Fibroblast of peridontal ligament (primary cell): ENCODE data around the gene HECW1.
"Not testable (repeated sequence)": the region's sequence is repeated elsewhere in the genome, so short reads cannot be mapped to it uniquely, and the experiment has no call there.

Source experiments
- DNase-seq: peaks from one replicate; pipeline ENCODE4 v3.0.0-alpha.2; 2010; ENCODE audit errors: extremely low read depth

Gene HECW1

DNA sequence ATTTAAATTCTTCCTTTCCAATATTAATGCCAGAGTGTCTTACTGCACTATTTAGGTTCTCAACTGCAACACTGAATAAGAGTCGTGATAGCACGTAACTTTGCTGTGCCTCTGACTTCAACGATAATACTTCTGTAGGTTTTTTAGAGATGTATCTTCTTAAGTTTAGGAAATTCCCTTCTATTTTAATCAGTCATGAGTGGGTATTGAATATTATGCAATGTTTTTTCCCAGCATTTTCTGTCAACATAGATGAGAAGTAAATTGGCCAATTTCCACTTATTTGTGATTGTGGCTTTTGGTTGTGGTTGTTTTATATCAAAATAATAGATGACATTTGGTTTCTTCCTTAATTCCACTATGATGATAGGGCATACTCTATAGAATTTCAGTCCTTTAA is 463.8 kb downstream of the HECW1 start:
- DNase-seq = no peak

DNA sequence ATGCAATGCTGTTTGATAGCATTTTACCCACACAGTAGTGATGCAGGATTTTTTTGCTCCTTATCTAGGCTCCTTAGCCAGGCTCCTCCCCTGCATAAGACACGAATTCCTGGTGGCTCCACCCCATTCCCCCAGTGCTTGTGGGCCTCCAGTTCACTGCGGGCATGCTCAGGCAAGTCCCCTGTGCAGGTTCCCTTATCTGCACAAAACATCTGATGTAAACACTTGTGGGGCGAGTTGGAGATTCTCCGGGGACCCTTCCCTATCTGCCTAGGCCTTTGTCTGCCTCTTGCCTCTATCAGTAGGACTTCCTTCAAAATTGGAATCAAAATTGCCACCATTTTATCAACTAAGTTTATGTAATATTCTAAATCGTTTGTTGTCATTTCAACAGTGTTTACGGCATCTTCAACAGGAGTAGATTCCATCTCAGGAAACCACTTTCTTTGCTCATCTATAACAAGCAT is 465.1 kb downstream of the HECW1 start:
- DNase-seq = no peak

DNA sequence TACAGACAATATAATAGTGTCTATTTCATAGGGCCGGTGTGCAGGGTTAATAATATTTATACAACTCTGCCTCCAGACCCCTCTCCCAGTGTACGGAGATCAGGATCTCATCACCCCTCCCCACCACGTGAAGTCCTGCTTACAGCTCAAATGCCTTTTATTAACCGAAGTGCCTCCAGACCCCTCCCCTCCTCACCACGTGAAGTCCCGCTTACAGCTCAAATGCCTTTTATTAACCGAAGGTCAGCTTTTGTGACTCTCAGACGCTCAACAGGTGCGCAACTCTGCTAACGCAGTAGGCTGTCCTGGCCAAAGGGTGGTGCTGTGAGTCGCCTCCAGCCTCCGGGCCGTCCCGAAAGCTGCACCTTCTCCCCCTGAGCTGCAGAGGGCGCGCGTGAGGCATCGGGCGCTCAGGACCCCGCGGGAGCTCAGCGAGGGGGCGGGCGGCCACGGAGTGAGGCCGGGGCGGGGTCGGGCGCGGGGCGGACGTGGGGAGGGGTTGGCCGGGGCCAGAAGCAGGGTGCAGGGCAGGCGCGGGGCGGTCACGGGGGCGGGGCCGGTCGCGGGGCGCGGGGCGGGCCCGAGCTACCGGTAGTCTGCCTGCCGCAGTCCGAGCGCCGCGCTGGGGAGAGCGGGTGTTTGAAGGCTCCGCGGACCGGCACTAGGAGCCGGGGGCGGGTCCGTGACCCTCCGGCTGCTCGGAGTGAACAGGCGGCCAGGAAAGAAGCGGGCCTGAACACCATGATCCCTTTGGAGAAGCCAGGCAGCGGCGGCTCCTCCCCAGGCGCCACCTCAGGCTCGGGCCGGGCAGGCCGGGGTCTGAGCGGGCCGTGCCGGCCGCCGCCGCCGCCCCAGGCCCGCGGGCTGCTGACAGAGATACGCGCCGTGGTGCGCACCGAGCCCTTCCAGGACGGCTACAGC is 470.3 kb downstream of the HECW1 start, which contains the start of gene STK17A:
Gene STK17A, plus strand, starts transcription at position 606 of the 921 bp plus-strand sequence. Its CDS starts 136 bp downstream, at position 742.
- DNase-seq = peak; percentile 86

DNA sequence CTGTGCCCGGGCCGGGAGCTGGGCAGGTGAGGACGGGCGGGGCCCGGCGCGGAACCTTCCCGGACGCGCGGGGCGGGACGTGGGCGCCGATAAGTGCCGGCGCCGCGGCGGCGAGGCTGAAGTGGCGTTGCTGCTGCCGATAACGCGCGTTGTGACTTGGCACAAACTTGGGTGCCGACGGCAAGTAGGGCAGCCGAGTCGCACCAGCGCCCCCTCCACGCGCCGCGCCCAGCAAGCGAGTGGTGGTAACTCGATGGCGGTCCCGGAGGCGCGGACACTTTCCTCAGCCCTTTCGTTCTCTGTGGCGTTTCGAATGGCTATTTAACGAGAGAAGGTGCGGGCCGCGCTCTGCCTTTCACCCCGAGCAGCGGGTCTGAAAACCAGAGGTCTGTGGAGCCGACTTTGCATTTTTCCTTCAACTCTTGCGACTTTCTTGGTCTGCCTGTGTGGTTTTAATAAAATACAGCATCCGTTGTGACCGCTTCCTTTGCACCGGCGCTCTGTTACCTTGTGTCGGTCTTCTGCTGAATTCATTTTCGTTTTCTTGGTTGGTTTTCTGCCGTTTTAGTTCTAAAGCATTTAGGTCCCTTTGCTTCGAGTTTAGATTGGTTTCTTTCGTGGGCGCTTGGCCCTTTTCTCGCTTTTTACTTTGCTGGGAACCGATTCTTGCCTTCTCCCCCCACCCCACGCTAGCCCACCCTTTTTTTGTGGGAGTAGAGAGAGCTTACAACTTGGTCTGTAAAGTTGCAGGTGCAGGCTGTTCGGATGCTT is 471.2 kb downstream of the HECW1 start:
- peak; percentile 52 for DNase-seq

DNA sequence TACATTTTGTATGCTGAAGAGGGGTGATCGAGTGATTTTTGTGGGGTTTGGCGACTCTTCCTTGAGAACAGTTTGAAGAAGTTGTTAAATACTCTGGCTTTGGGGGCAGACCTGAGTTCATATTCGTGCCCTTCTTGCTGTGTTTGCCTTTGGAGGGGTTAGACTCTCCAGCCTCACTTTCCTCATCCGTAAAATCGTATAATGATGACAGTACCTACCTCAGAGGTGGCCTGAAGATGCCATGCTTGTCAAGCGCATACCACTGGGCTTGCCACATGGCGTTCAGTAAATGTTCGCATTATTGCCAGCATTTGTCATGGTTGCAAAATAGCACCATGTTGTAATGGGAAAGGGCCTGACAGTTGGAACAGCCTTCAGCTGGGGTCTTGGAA is 471.7 kb downstream of the HECW1 start:
- DNase-seq = peak; percentile 84

DNA sequence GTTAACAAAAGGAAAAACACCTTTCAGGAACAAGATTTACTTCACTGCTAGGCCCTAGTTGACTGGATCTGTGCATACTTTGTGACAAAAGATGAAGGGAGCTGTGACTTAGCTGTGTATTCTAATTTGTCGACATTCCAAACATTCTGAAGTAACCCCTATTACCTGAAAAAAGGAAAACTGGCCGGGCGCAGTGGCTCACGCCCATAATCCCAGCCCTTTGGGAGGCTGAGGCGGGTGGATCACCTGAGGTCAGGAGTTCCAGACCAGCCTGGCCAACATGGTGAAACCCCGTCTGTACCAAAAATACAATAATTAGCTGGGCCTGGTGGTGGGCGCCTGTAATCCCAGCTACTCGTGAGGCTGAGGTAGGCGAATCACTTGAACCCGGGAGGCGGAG is 472.3 kb downstream of the HECW1 start:
- DNase-seq = not testable (repeated sequence)

DNA sequence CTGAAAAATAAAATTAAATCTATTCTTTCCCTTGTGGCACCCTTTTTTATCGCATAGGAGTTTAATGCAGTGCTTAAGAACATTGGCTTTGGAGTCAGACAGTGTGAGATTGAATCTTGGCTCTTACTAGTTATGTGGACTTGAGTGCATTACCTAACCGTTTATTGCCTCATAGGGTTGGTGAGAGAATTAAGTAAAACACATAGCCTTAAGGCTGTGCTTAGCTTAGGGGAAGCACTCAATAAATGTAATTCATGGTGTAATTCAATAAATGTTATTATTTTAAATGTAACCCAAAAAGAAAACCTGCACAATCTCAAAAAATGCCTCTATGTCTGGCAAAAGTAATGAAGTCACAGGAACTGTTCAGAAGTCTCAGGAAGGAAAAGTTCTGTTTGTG is 473.1 kb downstream of the HECW1 start:
- DNase-seq = peak; percentile 87

DNA sequence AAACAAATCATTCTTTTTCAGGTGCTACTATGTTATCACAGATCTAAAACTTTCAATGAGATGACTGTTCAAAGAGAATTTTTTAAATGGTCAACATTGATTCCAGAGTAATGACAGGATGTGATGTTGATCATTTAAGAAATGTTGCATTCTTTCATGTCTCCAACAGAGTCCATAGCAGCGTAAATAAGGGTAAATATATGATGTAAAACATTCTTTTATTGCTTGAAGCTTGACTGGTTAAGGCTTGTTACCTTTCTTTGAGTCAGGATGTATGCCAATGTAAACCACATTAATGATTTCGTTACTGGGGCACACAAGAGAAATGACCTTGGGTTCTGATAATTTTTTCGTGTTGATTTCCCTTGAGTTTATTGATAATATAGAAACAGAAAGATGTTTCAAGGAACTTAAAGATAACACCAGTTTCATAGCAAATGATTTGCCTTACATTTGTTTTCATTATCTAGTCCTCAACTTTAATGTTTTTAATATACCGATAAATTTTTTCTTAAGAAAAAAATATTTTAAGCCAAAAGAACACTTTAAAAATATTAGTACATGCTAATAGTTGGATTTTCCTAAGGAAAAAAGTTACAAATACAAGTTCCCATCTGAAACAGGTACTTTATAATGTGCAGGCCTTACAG is 473.9 kb downstream of the HECW1 start:
- peak; percentile 54 for DNase-seq

DNA sequence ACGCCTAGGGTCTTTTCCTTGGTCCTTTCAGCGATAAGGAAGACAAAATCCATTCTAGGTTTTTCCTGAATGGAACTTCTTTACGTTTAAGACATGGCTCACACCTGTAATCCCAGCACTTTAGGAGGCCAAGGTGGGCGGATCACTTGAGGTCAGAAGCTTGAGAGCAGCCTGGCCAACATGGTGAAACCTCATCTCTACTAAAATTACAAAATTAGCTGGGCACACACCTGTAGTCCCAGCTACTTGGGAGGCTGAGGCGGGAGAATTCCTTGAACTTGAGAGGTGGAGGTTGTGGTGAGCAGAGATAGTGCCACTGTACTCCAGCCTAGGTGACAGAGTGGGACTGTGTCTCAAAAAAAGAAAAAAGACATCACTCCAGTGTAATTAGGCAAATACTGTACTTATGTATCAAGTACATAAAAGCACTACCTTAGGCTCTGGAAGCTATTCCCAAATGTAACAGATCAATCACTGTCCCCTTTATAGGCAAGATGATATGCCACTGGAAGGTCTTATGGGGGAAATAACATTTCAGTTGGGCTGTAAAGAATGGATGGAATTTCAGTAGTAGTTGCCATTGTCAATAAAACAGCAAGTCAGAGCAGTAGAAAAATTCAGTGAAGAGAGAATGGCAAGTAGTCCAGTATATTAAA is 476.2 kb downstream of the HECW1 start:
- no peak for DNase-seq

DNA sequence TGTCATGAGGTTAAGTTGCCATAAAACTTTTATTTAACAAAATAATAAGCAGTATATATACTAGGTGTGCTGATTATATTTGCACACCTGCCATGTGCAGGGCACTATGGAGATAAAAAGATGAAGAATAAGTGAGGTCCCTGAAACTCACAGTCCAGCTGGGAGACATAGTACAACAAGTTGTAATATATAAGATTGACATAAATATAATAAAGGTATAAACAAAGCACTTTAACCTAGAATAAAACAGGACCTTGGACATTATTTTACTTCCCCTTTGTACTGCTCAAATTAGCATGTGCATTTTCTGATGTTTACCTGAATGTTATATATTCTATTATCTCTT is 476.7 kb downstream of the HECW1 start:
- DNase-seq = no peak

DNA sequence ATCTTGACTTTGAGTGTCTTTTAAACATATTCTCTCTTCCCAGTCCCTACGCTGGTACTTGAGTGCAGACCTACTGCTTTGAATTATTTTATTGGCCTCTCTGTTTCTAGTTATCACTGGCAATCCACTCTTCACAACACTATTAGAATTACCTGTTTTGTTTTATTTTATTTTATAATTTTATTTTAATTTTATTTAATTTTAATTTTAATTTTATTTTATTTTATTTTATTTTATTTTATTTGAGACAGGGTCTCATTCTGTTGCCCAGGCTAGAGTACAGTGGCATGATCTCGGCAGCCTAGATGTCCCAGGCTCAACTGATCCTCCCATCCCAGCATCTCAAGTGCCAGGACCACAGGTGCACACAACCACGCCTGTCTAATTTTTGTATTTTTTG is 477.3 kb downstream of the HECW1 start:
- no peak for DNase-seq

DNA sequence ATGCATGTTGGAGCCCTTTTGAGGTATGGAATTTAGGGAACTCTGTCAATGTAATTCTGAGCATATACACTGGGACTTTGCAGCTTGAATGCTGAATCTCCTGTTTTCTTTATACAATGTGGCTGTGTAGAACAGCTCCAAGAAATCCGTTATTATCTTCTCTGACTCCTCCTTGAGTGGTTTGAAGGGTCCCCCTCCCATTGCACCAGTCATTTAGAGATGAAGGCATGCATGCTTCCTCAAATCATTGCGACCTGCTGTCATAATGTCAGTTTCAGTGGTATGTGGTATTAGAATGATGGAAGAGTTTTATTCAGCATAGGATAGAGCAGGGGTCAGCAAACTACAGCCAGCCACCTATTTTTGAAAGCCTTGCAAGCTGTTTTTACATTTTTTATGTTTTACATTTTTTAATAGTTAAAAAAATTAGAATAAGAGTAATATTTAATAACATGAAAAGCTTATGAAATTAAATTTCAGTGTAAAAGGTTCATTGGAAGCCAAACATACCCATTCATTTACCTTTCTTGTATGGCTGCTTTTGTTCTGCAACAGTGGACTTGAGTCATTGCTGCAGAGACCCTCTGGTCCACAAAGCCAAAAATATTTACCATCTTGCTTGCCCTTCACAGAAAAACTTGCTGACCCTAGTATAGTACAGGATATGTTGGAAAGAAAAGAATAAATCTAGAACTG is 478.6 kb downstream of the HECW1 start:
- DNase-seq = no peak

DNA sequence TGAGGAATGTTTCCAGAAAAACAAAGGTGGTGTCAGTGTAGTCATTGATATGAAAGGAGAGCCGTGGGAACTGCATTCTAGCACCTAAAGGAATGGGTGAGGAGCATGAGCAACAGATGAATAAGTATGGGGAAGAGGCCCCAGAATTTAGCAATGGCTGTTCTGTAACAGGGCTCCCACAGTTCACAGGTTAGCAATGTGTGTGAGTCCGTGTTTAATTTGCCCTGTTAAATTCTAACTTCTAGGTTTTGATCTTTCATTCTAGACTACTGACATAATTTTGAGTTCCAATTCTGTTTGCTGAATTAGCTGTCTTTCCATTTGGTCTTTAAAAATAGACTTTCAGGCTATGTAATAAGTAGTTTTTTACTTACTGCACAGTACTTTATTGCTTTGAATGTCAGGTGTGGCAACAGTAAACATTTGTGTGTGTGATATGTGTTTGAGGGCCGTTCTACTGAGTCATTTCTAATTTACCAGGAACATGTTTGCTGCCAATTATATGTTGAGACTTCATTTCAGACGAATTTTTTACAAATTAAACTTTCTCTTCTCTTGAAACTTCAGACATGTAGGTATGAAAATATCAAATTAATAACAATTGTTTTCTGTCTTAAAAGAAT is 479.2 kb downstream of the HECW1 start:
- no peak for DNase-seq

DNA sequence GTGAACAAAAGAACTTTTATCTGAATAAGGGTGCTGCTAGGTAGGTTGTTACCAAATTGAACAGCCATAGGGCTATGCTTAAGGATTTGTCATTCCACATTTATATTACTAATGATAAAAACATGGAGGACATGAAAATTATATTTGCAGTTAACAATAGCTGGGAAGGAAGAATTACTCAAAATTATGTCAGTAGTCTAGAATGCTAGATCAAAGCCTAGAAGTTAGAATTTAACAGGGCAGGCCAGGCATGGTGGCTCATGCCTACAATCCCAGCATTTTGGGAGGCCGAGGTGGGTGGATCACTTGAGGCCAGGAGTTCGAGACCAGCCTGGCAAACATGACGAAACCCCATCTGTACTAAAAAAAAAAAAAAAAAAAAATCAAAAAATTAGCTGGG is 479.9 kb downstream of the HECW1 start:
- no peak for DNase-seq

DNA sequence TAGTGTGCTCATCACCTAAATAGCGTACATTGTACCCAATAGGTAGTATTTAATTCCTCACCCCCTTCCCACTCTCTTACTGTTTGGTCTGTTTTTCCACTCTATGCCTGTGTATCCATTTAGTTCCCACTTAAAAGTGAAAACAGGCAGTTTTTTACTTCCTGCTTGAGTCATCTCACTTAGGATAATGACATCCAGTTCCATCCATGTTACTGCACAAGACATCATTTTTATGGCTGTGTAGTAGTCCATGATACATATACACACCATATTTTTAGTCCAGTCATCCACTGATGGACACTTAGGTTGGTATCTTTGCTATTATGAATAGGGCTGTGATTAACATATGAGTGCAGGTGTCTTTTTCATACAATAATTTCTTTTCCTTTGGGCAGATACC is 480.6 kb downstream of the HECW1 start:
- DNase-seq = no peak

DNA sequence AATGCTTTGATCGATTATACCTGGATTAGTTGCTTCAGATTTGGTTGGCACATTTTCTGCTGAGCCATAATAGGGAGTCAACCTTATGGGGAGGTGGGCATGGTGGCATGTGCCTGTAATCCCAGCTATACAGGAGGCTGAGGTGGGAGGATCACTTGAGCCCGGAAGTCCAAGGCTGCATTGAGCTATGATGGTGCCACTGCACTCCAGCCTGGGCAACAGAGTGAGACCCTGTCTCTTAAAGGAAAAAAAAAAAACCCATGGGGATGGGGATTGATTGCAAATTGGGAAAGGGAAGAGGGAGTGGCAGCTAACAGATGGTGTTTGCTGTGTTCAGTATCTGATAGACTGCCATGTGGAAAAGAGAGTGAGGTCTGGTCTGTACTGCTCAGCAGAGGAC is 481.6 kb downstream of the HECW1 start:
- DNase-seq = no peak

DNA sequence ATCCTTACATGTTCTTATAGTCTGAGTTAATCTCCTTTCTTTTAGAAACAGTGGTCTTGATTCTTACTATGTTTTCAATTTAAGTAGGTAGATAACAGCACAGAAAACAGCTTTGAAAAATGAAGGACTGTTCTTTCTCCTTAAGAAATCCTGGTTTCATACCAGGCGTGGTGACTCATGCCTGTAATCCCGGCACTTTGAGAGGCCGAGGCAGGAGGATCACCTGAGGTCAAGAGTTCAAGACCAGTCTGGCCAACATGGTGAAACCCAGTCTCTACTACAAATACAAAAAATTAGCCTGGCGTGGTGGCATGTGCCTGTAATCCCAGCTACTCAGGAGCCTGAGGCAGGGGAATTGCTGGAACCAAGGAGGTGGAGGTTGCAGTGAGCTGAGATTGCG is 484.0 kb downstream of the HECW1 start:
- not testable (repeated sequence) for DNase-seq

DNA sequence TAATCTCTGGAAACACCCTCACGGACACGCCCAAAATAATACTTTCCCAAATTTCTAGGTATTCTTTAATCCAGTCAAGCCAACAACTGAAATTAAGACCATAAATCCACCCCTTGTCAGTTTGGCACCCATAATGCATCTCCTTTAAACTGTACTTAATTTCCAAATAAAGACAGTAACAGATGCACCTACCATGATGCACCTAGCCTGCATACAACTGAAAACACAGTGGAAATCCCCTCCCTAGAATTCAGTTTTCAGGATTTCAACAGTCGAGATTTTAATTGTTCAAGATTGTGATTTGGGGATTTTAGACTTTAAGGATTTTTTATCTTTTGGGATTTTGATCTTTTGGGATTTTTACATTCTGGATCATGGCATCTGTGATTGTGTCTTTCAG is 487.6 kb downstream of the HECW1 start:
- DNase-seq = no peak

DNA sequence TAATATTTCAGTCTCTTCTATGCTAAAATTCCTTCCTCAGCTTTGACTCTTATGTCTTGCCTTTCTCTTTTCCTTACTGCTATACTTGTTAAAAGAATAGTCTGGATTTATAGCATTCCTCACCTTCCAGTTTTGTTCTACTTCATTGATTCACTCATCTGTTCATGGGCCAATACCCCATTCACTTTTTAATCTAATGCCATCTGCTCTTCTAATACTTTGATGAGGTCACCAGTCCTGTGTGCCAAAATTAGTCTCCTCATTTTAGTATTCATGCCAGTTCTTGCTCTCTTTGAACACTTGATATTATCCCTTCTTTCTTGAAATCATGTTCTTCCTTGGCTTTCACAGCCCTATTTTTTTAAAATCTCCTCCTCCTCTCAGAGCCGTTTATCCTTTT is 489.8 kb downstream of the HECW1 start:
- DNase-seq = no peak

DNA sequence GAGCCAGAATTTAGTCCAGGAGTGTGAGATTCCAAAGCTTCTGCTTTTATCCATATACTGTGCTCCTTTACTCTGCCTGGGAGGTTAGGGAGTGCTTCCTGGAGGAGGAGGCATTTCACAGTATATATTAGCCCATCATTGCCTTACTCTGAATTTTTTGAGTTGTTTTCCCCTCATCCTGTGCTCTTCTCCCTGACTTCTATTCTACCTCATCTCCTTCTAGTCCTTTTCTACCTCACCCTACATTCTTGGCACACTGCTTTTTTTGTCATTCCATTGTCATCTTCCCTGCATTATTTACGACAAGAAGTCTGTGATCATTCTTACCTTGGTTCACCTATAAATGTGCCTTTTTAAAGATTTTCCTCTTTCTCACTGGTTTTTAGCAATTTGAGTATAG is 491.8 kb downstream of the HECW1 start:
- no peak for DNase-seq

DNA sequence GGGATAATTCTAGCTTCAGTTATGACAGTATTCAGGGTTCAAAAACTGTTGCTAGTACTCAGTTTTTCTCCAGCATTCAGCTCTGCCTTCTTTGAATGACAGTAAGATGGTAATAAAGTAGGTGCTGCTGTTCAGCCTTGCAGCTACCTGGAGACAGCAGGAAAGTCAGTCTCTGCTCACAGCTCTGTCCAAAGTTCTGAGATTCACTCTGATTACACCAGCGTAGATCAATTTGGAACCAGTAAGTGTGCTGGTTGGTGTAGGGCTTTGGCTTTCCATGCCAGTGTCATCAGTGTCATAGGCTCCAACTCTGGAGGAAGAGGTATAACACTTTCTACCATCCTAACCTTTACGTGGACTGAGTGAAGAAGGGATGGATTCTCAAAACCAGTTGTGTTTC is 496.6 kb downstream of the HECW1 start:
- DNase-seq = no peak
